ENCODE results near the gene ITGB4. TPM values are rescaled to one million over a fixed set of nuclear protein-coding genes. Genes with fewer than 3 reads are reported as not detected.

ITGB4 gene
- total and polyA plus RNA-seq, 2 of the 13 experiments (the other 11 are each of a cell fraction or from before 2014, with no cell fraction given) = 6.9 to 14.5 TPM

DNA sequence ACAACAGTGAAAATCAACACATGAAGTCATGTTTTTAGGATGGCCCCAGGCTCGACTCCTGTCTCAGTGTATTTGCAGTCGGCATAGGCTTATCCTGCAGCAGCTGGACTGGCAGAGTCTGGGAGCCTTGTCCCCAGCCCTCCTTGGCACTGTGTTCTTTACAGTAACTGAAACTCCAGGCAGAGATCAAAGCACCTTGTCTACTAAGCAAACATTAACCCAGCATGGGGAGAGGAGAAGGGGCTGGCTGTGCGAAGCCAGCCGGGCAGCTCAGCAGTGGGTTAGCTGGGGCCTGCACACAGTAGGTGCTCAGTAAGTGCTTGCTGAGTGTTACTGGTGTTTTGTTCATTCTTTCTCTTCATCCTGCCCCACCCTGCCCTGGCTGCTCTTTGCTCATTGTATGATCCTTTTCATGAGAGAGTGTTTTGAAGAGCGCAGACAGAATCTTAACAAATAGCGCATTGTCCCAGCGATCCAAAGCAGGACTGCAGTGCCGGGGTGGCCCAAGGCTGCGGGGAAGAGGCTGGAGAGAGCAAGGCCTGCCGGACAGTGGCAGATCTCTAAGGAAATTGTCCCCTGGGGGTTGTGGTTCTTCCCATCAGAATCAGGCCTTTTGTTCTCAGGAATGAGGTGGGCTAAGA is 23.5 kb upstream of the ITGB4 start (continued):
- TF ChIP-seq EHMT2 (IDR thresholded peaks at IDR 0.05; ENCODE audit: borderline replicate concordance, low read depth, low read length) = no peak
- TF ChIP-seq ZNF441 (CRISPR knock-in tag; IDR thresholded peaks at IDR 0.05; ENCODE audit: borderline replicate concordance) = no peak
- TF ChIP-seq FOXO1 (CRISPR knock-in tag; IDR thresholded peaks at IDR 0.05) = 0 out of 2 replicates have a peak, but pooled peaks have one; percentile 23
- no peak for TF ChIP-seq ZFX (CRISPR knock-in tag; IDR thresholded peaks at IDR 0.05; ENCODE audit: low read depth)
- no peak for TF ChIP-seq STAT5B (CRISPR knock-in tag; IDR thresholded peaks at IDR 0.05)
- TF ChIP-seq ZSCAN21 (CRISPR knock-in tag; IDR thresholded peaks at IDR 0.05; ENCODE audit: borderline replicate concordance) = no peak
- no peak for TF ChIP-seq EP300 (IDR thresholded peaks at IDR 0.05; ENCODE audit: low read depth in 2 of 2, low read length in 2 of 2)
- peak; percentile 69 for TF ChIP-seq EP300 (CRISPR knock-in tag; IDR thresholded peaks at IDR 0.05; ENCODE audit: borderline replicate concordance)
- TF ChIP-seq, protein P1, sequence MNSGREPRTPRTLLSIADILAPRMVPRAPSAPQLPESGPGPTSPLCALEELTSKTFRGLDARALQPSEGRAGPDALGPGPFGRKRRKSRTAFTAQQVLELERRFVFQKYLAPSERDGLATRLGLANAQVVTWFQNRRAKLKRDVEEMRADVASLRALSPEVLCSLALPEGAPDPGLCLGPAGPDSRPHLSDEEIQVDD (CRISPR knock-in tag; IDR thresholded peaks at IDR 0.05; ENCODE audit: borderline replicate concordance) = no peak
- TF ChIP-seq IKZF1 (IDR thresholded peaks at IDR 0.05) = no peak
- TF ChIP-seq, protein P2, sequence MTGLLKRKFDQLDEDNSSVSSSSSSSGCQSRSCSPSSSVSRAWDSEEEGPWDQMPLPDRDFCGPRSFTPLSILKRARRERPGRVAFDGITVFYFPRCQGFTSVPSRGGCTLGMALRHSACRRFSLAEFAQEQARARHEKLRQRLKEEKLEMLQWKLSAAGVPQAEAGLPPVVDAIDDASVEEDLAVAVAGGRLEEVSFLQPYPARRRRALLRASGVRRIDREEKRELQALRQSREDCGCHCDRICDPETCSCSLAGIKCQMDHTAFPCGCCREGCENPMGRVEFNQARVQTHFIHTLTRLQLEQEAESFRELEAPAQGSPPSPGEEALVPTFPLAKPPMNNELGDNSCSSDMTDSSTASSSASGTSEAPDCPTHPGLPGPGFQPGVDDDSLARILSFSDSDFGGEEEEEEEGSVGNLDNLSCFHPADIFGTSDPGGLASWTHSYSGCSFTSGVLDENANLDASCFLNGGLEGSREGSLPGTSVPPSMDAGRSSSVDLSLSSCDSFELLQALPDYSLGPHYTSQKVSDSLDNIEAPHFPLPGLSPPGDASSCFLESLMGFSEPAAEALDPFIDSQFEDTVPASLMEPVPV (CRISPR knock-in tag; IDR thresholded peaks at IDR 0.05) = no peak
- no peak for TF ChIP-seq TEAD2 (CRISPR knock-in tag; IDR thresholded peaks at IDR 0.05)
- TF ChIP-seq CBX1 (IDR thresholded peaks at IDR 0.05; ENCODE audit: low read depth) = no peak
- TF ChIP-seq ISX (CRISPR knock-in tag; conservative IDR thresholded peaks at IDR 0.05) = no peak
- TF ChIP-seq, protein P3, sequence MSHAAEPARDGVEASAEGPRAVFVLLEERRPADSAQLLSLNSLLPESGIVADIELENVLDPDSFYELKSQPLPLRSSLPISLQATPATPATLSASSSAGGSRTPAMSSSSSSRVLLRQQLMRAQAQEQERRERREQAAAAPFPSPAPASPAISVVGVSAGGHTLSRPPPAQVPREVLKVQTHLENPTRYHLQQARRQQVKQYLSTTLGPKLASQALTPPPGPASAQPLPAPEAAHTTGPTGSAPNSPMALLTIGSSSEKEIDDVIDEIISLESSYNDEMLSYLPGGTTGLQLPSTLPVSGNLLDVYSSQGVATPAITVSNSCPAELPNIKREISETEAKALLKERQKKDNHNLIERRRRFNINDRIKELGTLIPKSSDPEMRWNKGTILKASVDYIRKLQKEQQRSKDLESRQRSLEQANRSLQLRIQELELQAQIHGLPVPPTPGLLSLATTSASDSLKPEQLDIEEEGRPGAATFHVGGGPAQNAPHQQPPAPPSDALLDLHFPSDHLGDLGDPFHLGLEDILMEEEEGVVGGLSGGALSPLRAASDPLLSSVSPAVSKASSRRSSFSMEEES (CRISPR knock-in tag; IDR thresholded peaks at IDR 0.05) = no peak
- TF ChIP-seq ZNF30 (CRISPR knock-in tag; IDR thresholded peaks at IDR 0.05) = no peak
- TF ChIP-seq, protein P4, sequence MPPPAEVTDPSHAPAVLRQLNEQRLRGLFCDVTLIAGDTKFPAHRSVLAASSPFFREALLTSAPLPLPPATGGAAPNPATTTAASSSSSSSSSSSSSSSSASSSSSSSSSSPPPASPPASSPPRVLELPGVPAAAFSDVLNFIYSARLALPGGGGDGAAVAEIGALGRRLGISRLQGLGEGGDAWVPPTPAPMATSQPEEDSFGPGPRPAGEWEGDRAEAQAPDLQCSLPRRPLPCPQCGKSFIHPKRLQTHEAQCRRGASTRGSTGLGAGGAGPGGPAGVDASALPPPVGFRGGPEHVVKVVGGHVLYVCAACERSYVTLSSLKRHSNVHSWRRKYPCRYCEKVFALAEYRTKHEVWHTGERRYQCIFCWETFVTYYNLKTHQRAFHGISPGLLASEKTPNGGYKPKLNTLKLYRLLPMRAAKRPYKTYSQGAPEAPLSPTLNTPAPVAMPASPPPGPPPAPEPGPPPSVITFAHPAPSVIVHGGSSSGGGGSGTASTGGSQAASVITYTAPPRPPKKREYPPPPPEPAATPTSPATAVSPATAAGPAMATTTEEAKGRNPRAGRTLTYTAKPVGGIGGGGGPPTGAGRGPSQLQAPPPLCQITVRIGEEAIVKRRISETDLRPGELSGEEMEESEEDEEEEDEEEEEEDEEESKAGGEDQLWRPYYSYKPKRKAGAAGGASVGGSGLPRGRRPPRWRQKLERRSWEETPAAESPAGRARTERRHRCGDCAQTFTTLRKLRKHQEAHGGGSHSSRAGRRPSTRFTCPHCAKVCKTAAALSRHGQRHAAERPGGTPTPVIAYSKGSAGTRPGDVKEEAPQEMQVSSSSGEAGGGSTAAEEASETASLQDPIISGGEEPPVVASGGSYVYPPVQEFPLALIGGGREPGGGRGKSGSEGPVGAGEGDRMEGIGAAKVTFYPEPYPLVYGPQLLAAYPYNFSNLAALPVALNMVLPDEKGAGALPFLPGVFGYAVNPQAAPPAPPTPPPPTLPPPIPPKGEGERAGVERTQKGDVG (CRISPR knock-in tag; IDR thresholded peaks at IDR 0.05; ENCODE audit: borderline replicate concordance) = peak; percentile 74; the same call in 1 of the 2 replicates
- no peak for TF ChIP-seq REL (CRISPR knock-in tag; conservative IDR thresholded peaks at IDR 0.05)
- no peak for TF ChIP-seq PCBP2 (optimal IDR thresholded peaks at IDR 0.05; ENCODE audit: low read depth, low read length, poor library complexity, severe bottlenecking)
- no peak for TF ChIP-seq NR2F6 (IDR thresholded peaks at IDR 0.05)
- TF ChIP-seq NR2F6 (CRISPR knock-in tag; IDR thresholded peaks at IDR 0.05) = no peak
- TF ChIP-seq NR3C1 (CRISPR knock-in tag; IDR thresholded peaks at IDR 0.05) = no peak
